Stimulated activated naive CD4-positive, alpha-beta T cell (primary cell): ENCODE data around the gene ZPBP2.
"Not testable (repeated sequence)": the region's sequence is repeated elsewhere in the genome, so short reads cannot be mapped to it uniquely, and the experiment has no call there.

ENCODE experiments used
- DNase-seq, 6 experiments: peaks; one replicate each; lab custom pipeline; 2025; lab: John Stamatoyannopoulos, UW

The ZPBP2 gene

DNA sequence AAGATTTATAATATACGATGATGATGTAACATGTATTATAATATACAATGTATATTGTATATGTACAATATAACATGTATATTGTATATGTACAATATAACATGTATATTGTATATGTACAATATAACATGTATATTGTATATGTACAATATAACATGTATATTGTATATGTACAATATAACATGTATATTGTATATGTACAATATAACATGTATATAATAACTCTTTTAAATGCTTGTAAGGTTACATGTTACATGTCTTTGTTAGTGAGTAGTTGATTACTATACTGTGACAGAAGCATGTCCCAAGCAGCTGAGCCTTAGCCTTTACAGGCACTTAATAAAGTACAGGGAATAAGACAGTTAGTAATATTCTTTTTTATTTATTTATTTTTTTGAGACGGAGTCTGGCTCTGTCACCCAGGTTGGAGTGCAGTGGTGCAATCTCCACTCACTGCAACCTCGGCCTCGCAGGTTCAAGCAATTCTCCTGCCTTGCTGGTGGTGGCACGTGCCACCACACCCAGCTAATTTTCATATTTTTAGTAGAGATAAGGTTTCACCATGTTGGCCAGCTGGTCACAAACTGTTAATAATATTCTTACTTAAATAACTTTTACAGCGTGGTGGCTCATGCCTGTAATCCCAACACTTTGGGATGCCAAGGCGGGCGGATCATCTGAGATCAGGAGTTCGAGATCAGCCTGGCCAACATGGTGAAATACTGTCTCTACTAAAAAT lies 11.9 kb upstream of the ZPBP2 start:
- not testable (repeated sequence) for DNase-seq

DNA sequence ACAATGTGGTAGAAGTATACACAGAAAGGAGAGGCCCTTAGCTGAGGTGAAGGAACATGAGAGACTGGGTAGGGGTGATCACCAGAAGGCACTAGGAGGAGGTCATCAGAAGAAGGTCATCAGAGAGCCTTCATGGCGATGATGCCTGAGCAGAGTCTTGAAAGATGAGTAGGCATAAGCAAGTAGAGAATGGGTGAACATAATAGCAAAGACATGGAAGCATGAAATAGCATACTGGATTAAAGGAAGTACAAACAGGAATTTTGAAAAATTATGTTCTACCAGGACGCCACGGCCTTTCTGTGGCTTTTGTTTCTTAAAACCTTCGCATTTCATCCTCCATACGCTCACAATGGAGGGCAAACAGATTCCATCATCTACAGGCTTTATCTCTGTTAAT lies 6.8 kb upstream of the ZPBP2 start:
- DNase-seq, result no peak

DNA sequence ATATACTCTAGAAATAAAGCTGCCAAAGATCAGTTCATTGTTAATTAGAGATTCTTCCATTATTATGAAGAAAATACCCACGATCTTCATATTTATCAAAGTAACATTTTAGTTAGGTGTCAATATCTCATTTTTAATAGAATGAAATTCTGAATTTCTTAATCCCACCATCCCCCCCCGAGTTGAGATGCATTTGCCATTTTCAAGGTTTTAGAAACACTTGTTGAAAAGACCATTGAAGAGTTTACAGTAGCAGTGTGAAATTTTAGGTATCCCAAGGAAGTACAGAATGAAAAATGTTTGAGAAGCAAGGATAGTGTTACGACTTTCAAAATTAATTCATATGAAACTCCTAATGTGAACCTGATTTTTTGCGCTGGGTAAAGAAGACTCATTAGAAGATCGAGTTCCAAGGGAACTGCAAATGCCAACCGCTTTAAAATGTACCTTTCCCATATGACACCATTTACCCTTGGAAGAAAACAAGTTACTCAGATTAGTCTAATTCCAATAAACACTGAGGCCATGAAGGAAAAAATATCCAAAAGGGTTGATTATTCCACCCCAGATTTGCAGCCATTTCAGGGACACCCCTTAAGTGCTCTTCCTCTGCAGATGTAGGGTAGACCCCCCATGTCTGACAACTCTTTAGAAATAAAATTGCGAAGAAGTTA lies 4.6 kb upstream of the ZPBP2 start:
- DNase-seq, result no peak

DNA sequence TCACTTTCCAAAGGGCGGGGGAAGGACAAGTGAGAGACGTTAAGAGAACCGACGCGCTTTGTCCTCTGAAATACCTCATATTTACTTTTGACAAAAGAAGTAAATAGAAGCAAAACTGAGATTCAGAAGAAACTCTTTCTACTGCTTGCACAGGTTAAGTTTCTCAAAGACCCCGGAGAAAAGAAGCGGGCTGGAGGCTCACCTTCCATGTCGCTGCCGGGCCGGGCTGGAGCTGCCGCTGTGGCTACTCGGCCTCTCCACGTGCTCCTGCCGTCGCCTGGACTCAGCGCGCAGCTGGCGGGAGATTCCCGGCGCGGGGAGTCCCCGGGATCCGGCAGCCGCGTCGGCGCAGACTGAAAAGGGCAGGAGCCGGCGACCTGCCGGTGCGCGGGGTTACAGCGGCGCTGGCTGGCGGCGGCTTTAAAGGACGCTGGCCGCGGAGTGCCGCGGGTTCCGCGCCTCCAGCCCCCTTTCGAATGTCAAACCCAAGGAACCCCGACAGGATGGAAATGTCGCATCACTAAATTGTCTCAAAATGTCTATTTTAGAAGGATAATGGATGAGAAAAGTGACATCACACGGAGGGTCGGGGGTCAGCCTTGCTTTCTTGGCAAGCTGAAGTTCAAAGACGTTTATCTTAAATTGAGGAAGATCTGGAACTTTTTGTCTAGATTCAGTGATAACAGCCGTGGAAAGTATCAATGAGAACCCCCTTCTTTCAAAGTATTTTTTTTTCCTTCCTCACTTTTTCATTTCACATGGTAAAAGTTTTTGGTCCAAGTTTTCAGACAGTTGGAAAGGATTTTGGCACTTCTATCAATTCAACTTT lies 3.9 kb upstream of the ZPBP2 start, which contains the start of gene IKZF3:
Gene IKZF3 (minus strand): TSS at position 395 of the 829 bp plus-strand sequence. CDS start 186 bp downstream, at position 209.
- DNase-seq, result peak; percentile 70 to 87 (median 75)

DNA sequence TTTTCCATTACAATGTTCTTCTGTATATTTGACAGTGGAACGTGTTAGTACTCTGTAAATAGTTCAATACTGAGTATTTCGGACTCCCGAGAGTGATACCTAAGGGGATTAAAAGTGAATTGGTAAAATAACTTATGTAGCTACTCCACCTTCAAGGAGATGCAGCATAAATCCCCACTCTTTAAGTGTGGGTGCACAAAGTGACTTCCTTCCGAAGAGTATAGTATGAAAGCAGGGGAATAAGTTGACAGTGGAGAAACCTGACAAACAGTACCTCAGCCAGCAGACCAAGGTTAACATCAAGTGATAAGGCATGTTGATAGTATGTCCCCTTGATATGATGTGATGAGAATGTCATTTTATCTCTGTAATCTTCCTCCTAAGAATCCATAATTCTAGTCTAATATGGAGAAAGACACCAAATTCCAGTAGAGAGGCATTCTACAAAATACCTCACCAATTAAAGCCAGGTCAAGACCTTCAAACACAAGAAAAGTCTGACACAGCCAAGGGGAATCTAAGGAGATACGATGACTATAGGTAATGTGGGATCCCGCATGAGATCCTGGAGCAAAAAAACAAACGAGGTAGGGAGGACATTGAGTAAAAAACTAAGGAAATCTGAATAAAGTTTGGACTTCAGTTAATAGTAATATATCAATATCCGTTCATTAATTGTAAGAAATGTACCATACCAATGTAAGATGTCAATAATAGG lies 1.8 kb upstream of the ZPBP2 start:
- no peak for DNase-seq

DNA sequence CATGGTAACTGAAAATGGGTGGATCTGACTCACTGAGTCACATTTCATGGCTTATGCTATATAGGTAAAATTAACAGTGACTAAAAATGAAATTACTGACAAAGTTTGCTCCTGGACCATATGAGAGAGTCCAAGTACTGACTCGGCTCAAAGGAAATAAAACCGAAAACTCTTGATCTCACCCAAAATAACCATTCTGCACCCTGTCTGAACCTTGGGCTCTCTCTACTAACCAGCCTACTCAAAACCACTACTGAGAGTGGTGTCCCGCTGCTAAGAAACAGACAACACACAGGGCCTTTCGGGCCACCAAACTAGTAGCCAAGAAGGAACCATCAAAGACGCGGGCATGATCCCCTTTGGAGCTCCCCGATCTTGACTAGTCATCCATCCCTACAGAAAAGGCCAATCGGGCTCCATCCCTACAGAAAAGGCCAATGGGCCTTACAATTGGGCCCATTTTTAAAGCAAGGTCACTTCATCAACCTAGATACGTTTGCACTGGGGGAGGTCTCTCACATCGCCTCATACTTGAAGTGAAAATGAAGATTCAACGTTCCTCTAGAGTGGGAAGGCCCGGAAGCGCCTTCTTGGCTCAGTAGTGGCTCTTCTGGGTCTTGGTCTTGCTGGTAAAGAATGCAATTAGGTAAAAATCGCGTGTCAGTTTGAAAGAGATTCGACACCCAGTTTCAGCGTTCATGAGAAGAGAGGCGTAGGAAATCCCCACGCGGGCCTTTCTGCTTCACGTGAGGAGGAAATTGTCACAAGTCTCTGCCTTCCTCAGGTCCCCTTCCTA lies 720 bp upstream of the ZPBP2 start:
- peak in 2 of 6 experiments; percentile 55 to 66 for DNase-seq

DNA sequence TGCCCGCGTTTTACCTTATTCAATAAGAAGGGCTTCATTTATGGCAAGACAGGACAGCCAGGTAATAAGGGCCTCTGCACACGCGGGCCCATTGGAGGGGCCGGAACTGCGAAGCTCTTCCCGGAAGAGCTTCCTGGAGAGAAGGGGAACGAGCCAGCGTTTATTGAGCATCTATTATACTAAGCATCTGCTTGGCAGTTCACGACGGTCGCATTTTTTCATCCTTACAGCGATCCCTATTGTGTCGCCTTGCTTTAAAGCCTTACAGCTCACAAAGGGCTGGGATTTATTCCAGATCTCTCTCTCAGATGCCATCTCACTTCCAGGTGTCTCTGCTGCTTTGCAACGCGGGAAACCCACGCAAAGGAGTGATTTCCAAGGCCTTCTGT lies 546 bp downstream of the ZPBP2 start:
- DNase-seq, result no peak

DNA sequence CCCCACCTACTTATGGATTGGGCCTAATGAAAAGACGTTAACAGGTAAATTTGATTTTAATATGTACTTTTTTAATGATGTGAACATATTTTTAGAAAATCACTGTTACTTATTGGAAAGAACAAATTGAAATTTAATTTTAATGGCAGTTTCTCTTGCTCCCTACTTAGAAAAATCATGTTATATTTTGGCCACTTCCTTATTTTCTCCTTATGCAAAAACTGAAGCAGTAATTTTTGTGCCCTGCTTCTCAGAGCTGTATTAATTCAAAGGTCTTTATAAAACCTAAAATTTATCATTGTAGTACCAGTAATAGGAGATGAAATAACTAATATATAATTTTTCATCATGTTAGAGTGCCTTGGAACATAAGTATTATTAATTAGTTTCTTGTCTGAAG lies 2.8 kb downstream of the ZPBP2 start:
- no peak for DNase-seq

DNA sequence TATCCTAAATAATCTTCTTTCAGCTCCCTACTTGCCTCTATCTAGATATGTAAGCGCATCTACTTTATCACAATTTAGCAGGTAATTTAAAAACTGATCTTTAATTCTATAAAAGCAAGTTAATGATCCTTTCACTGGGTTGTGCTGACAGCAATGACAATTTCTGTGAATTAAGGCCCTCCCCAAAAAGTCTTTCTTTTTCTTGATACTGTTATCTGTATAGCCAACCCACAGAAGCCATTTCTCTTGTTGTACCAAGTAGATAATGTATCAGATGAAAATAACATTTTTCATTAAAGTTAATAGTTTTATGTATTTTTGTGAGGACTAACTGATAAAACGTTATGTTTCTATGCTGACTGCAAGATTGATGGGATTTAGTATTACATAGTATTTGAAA lies 3.8 kb downstream of the ZPBP2 start:
- DNase-seq, result no peak

DNA sequence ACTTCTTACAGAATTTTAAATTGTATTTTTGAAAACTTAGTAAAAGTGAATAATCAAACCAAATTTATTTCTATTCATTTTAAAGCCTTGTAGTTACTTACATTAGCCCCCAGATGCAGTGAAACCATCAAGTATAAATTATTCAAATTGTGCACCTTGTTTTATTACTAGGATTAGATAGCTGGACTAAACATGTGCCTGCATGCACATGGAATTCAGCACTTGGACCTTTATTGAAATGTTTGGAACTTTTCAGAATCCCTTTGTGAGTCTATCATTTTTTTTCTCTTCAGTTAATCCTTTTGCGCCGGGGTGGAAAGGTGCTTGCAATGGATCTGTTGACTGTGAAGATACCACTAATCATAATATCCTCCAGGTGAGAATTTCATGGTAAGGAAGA lies 4.7 kb downstream of the ZPBP2 start:
- peak in 1 of 6 experiments; percentile 18 for DNase-seq

DNA sequence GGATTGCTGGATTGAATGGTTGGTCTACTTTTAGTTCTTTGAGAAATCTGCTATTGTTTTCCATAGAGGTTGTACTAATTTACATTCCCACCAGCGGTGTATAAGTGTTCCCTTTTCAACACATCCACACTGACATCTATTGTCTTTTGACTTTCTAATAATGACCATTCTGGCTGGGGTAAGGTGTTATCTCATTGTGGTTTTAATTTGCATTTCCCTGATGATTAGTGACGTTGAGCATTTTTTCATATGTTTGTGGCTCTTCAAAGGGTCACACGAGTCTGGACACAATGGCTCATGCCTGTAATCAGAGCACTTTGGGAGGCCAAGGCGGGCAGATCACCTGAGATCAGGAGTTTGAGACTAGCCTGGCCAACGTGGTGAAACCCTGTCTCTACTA lies 18.1 kb downstream of the ZPBP2 start:
- not testable (repeated sequence) for DNase-seq

DNA sequence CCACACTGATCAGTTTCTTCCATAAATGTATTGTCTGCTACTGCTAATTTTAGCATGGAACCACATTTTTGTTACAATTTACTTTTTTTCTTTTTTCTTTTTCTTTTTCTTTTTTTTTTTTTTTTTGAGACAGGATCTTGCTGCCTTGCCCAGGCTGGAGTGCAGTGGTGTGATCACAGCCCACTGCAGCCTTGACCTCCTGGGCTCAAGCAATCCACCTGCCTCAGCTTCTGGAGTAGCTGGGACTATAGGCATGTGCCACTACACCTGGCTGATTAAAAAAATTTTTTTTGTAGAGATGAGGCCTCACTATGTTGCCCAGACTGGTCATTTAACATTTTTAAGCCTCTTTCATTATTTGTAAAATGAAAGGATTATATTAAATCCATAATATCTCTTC lies 19.1 kb downstream of the ZPBP2 start:
- no peak for DNase-seq

DNA sequence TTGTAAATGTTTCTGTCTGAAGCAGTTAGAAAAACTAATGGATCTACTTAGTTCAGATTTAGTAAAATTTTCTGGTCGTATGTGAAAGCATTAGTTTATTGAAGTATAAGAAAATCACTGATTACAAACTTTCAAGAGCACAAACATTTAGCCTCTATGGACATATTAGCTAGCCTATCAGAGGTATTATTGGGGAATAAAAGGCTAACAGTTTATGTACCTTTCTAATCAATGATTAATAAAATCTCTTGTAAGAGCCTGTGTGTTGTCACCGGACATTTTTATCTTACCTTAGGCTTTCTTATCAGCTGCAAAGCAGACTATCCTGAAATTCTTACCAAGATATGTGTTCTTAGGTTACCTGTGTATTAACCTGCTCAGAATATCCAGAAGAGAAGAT lies 21.2 kb downstream of the ZPBP2 start:
- DNase-seq, result no peak

DNA sequence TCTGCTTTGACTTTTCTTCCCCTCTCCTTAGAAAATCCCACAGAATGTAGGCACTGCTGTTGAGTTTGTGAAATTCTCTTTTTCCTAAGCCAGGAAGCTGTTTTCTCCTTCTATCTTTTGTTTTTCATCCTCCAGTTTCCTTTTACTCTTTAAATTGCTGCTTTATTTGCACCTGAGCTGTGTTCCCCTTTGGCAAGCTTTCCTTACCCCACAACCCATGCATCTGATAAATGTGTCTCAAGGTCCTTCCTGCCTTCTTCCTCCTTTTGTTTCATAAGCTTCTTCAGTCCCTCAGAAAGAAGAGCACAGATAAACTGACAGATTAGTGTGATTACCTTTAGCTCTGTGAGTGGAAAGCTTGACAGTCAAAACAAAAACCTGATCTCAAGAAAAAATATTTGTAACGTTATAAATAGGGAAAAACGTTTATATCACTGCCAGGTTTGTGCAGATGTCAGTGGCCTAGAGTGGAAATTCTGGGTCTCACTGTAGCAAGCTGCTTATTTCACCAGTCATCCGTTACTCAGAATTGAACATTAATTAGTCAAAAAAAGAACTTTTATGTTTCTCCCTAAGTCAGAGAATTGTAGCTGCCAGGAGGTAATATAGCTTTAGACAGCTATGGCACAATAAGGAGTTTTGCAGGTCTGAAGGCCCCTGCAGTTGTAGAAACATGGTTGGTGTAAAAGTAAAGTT lies 26.8 kb downstream of the ZPBP2 start:
- no peak for DNase-seq

DNA sequence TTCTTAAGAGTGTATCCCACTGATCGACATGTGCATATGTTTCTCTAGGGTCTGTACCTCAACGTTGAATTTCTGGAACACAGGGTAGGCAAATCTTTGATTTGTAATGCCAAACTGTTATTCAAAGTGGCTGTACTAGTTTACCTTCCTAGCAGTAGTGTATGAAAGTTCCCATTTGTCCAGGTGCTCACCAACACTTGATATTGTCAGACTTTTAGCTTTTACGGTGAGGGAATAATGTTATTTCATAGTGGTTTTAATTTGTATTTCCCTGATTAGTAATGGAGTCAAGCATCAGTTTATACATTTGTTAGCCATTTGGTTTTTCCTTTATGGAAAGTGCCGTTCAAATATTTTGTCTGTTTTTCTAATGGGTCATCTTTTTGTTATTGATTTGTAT lies 30.1 kb downstream of the ZPBP2 start:
- no peak for DNase-seq

DNA sequence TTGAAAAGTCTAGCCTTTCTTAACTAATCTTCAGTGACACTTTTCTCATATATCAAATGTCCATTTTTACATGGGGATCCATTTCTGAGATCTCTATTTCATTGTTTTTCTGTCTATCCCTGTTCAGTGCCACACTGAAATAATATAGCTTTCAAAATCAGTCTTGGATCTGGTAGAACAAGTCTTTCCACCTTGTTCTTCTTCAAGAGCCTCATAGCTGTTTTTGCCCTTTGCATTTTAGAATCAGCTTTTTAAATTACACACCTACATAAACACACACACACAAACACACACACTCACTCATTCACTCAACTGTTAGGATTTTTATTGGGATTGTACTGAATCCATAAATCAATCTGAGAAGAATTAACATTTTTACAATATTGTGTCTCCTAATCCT lies 31.2 kb downstream of the ZPBP2 start:
- DNase-seq, result no peak

DNA sequence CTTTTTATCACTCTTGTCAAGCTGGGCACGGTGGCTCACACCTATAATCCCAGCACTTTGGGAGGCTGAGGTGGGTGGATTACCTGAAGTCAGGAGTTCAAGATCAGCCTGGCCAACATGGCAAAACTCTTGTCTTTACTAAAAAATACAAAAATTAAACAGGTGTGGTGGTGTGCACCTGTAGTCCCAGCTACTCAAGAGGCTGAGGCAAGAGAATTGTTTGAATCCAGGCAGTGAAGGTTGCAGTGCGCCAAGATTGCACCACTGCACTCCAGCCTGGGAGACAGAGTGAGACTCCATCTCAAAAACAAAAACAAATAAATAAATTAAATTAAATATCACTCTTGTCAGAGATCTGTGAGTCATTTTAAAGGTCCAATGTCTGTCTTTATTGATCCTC lies 34.0 kb downstream of the ZPBP2 start:
- DNase-seq, result not testable (repeated sequence)

DNA sequence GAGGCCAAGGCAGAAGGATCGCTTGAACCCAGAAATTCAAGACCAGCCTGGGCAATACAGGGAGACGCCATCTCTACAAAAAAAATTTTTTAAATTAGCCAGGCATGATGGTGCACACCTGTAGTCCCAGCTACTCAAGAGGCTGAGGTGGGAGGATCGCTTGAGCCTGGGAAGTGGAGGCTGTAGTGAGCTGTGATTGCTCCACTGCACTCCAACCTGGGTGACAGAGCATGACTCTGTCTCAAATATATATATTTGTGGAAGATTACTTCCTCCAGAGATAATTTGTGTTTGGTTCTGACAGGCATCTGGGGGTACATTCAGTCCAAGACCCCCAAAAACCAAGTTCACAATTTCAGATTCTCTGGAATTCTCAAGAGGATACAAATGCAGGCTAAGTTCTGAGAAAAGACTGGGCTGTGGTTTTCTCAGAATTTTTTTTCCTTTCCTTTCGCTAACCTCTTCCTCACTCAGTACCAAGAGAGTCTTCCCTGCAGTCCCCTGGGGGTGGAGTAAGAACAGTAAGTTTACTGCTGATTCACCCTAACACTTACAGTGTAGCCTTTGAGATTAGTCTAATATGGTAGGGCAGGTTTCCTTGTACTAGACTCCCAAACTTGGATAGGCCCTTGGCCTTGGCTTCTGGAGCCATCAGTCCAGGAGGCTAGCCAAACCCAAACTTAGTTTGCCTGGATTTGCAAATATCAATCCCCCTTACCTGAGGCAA lies 35.3 kb downstream of the ZPBP2 start:
- DNase-seq, result no peak

DNA sequence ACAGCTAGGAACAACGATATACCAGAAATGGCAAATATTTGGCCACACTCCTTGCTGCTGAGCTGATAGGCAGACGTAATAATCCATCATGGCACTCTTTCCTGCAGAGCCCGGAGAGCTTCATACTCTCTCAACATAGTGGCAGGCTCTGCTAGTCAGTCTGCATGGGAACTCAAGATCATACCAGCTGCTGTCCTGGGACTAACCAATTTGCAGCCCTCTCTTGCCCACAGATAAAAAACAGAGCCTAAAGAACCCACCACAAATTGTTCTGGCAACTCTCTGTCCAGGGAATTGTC lies 36.9 kb downstream of the ZPBP2 start:
- no peak for DNase-seq

DNA sequence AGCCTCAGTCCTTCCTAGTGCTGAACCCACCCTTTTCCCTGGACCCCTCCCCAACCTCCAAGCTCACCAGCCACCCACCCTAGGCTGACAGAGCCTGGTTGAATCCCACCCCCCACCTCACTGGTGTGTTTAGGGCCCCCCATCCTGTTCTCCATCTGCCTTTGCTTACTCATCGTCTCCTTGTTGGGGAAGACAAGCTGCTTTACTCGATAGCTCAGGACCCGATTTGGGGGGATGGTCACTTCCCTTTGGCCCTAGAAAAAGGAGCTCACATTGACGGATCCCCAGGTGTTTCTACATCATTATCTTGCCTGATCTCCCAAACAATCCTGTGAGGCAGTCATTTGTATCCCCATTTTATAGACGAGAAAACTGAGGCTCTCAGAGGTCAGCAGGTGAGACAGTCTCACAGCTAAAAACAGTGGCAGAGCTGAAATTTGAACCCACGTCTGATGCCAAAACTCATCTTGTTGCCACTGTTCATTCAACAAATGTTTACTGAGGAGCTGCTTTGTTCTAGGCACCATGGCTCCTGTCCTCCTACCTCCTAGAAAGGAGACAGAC lies 40.9 kb downstream of the ZPBP2 start:
- DNase-seq, result no peak
